ENCODE data around the gene SLC25A29. TPM values are rescaled to one million over a fixed set of nuclear protein-coding genes. Genes with fewer than 3 reads are reported as not detected.

SLC25A29 gene
- total and polyA plus RNA-seq, 2 of the 8 experiments (the other 6 are each of a cell fraction or from before 2014, with no cell fraction given): 135 to 177 TPM

DNA sequence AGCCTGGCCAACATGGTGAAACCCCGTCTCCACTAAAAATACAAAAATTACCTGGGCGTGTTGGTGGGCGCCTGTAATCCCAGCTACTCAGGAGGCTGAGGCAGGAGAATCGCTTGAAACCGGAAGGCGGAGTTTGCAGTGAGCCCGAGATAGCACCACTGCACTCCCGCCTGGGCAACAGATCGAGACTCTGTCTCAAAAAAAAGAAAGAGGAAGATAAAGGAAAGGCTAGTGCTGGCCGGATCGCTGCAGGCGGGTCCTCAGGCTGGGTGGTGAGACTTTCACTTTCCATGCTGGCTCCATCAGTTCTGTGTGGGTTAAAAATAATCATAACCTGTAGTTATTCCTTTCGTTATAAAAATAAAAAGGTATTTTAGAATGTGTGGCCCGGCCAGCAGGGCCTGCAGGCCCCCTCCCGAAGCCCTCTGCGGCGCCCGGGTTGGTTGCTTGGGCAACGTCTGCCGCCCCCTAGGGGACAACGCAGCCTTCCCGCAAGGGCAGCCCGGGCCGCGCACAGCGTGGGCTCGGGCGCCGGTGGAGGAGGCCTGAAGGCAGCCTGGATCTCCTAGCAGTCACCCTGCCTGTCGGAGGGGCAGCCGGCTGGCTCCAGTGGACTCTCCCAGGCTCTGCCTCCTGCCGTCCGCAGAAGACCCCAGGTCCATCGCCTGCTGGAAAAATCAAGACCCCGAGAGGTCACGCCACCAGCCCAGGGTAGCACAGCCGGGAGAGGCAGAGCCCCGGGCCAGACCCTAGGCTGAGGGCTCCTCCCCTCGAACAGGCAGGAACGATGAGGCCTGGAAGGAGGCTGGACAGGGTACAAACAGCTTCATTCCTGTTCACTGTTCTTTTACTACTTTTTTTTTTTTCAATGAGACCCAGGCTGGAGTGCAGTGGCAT, 11.9 kb upstream of the SLC25A29 start:
- no peak overlapping the region for H3K56ac ChIP-seq (replicated peaks; ENCODE audit: insufficient read length, low read depth, low read length)
- H4K8ac ChIP-seq (ENCODE audit: extremely low read depth, insufficient read depth, low read length): 0 out of 2 replicates have a peak overlapping the region, but pooled peaks have one; percentile 53
- no peak overlapping the region for H2BK120ac ChIP-seq (replicated peaks; ENCODE audit: low read depth, low read length)
- H3K9ac ChIP-seq (replicated peaks in 1 of 4; ENCODE audit: extremely low read depth in 1 of 4, low read depth in 3 of 4, low read length in 3 of 4): no peak overlapping the region
- no peak overlapping the region for H2BK5ac ChIP-seq (ENCODE audit: low read depth, low read length)
- peak overlapping the region; percentile 3 for H4K91ac ChIP-seq (replicated peaks; ENCODE audit: insufficient read length, low read length)
- no peaks in the 10 kb centered on the region; a peak in 2 of 7 replicates for H3K27me3 ChIP-seq (replicated peaks in 1 of 4; ENCODE audit: control insufficient read depth in 3 of 4, extremely low read depth in 1 of 4, insufficient read depth in 3 of 4, low read length in 3 of 4)
- DNase-seq (ENCODE audit: low read depth in 1 of 2, low spot score in 2 of 2): peak; percentile 44 to 92
- no peak overlapping the region for H3K4me3 ChIP-seq (ENCODE audit: extremely low read depth in 1 of 4, insufficient read depth in 2 of 4, low read depth in 3 of 4, low read length in 4 of 4)
- no peak overlapping the region for H2BK20ac ChIP-seq (ENCODE audit: low read length)
- H3K79me2 ChIP-seq (ENCODE audit: control insufficient read depth in 1 of 2, insufficient read depth in 2 of 2, low read length in 2 of 2): no peaks in the 10 kb centered on the region
- FAIRE-seq: no peak
- no peak overlapping the region for H3K4ac ChIP-seq (replicated peaks; ENCODE audit: insufficient read length, low read depth, low read length)
- no peak overlapping the region for H2BK12ac ChIP-seq (ENCODE audit: low read depth, low read length)
- no peak overlapping the region for H2BK15ac ChIP-seq (ENCODE audit: low read length)
- no peaks in the 10 kb centered on the region for H3K23me2 ChIP-seq (ENCODE audit: low read depth, low read length)
- no peak overlapping the region for H2AK5ac ChIP-seq (ENCODE audit: low read depth, low read length)
- TF ChIP-seq GABPA (IDR thresholded peaks at IDR 0.05; ENCODE audit: borderline replicate concordance, insufficient read depth, low read length) (peak; percentile 77; the same call in 1 of the 2 replicates), RXRA (IDR thresholded peaks at IDR 0.05; ENCODE audit: insufficient read depth, low read depth, low read length) (0 out of 2 replicates have a peak, but pooled peaks have one; percentile 58), RAD21 (IDR thresholded peaks at IDR 0.05 in 1 of 2, conservative IDR thresholded peaks at IDR 0.05 in 1 of 2; ENCODE audit: low read depth in 2 of 2, low read length in 2 of 2) (peak; percentile 42 to 66; a peak in 3 of 4 replicates)
- TF ChIP-seq, protein P1, sequence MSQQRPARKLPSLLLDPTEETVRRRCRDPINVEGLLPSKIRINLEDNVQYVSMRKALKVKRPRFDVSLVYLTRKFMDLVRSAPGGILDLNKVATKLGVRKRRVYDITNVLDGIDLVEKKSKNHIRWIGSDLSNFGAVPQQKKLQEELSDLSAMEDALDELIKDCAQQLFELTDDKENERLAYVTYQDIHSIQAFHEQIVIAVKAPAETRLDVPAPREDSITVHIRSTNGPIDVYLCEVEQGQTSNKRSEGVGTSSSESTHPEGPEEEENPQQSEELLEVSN (IDR thresholded peaks at IDR 0.05): no peak
- TF ChIP-seq, protein P2, sequence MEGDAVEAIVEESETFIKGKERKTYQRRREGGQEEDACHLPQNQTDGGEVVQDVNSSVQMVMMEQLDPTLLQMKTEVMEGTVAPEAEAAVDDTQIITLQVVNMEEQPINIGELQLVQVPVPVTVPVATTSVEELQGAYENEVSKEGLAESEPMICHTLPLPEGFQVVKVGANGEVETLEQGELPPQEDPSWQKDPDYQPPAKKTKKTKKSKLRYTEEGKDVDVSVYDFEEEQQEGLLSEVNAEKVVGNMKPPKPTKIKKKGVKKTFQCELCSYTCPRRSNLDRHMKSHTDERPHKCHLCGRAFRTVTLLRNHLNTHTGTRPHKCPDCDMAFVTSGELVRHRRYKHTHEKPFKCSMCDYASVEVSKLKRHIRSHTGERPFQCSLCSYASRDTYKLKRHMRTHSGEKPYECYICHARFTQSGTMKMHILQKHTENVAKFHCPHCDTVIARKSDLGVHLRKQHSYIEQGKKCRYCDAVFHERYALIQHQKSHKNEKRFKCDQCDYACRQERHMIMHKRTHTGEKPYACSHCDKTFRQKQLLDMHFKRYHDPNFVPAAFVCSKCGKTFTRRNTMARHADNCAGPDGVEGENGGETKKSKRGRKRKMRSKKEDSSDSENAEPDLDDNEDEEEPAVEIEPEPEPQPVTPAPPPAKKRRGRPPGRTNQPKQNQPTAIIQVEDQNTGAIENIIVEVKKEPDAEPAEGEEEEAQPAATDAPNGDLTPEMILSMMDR (IDR thresholded peaks at IDR 0.05; ENCODE audit: control extremely low read depth in 1 of 3, insufficient read depth in 1 of 3, low read depth in 1 of 3, low read length in 3 of 3): peak in 2 of 3 experiments; percentile 76 to 82; a peak in 3 of 4 replicates
- 56% methylated on average over 40 of the region's 40 CpGs; no CpG with 5 or more reads in 1 of the 2 experiments for WGBS, 2 experiments (ENCODE audit: extremely low coverage in 1 of 2, insufficient coverage in 1 of 2, insufficient read length in 1 of 2, insufficient replicate concordance in 2 of 2, low coverage in 1 of 2, low lambda C conversion rate in 2 of 2, missing lambda C conversion rate in 1 of 2)
- no peaks in the 10 kb centered on the region for H3K9me3 ChIP-seq (ENCODE audit: insufficient read depth in 2 of 2, low read depth in 1 of 2, low read length in 1 of 2)
- ChIA-PET POLR2A (ENCODE audit: partially characterized antibody) (interaction anchor here (0.9 to 2.0 kb wide), 4 partner anchors 9 to 23 kb away, joined by 3 to 7 read pairs (median 4); no protein-coding TSS in a partner anchor), CTCF (ENCODE audit: partially characterized antibody) (interaction anchor here (0.6 to 3.0 kb wide), 13 partner anchors 8 to 174 kb away, joined by 3 to 14 read pairs (median 4); no protein-coding TSS in a partner anchor)
- H3K18ac ChIP-seq (ENCODE audit: extremely low read depth, low read length): no peak overlapping the region; the same call in 1 of the 2 replicates
- H3K23ac ChIP-seq (ENCODE audit: insufficient read length): no peak overlapping the region
- no peaks in the 10 kb centered on the region for H4K20me1 ChIP-seq (replicated peaks in 1 of 2; ENCODE audit: control insufficient read depth in 1 of 2, insufficient read depth in 2 of 2, low read length in 2 of 2)
- H2AFZ ChIP-seq (ENCODE audit: low read length): 0 out of 2 replicates have a peak overlapping the region, but pooled peaks have one; percentile 5
- peak overlapping the region in 1 of 2 experiments; percentile 24; a peak in 1 of 4 replicates for H3K4me2 ChIP-seq (ENCODE audit: insufficient read depth in 1 of 2, low read depth in 2 of 2, low read length in 2 of 2)
- peaks cover 0 to 2% (median 0%) of the 10 kb centered on the region in 4 experiments; a peak in 3 of 7 replicates for H3K4me1 ChIP-seq (replicated peaks in 1 of 4; ENCODE audit: control insufficient read depth in 3 of 4, insufficient read depth in 4 of 4, low read length in 3 of 4)
- H3K79me1 ChIP-seq (ENCODE audit: low read depth, low read length): no peaks in the 10 kb centered on the region
- no peaks in the 10 kb centered on the region for H3K36me3 ChIP-seq (ENCODE audit: control insufficient read depth in 2 of 4, insufficient read depth in 4 of 4, low read length in 3 of 4)
- no peak overlapping the region for H4K5ac ChIP-seq (ENCODE audit: insufficient read length, low read depth, low read length)
- H3K14ac ChIP-seq (ENCODE audit: insufficient read length): no peak overlapping the region
- no peak overlapping the region for H3K27ac ChIP-seq (ENCODE audit: low read depth, low read length)

Measured in H1 (cell line).